HepG2 (cell line): ENCODE results near the gene ALDH1A1.
A peak's percentile ranks its signal among the peaks of the same experiment; 100 is the strongest.

Experiments
- ARNT ChIP-seq: fragments of 450-650 bp; IDR thresholded peaks from 2 replicates; pipeline ENCODE4 v1.6.1; 2017
- KLF16 ChIP-seq, 2 experiments: sonication (generic) in 1 of 2; formaldehyde crosslinking in 1 of 2; IDR thresholded peaks; 2 replicates each; pipeline versions ENCODE4 v1.6.1 to v1.8.0; 2016 to 2023; ENCODE audit warnings: missing genetic modification reagents in 2 of 2, missing compliant biosample characterization in 1 of 2
- MAX ChIP-seq: IDR thresholded peaks from 2 replicates; pipeline ENCODE4 v1.6.1; 2012; ENCODE audit warnings: inconsistent platforms
- POLR2AphosphoS5 ChIP-seq: IDR thresholded peaks from 2 replicates; pipeline ENCODE4 v1.6.1; 2012; ENCODE audit warnings: low read depth, low read length
- TAF1 ChIP-seq: sonication (generic); formaldehyde crosslinking; IDR thresholded peaks from 2 replicates; pipeline ENCODE4 v1.4.0; 2020; ENCODE audit warnings: missing genetic modification reagents
- ZNF687 ChIP-seq: sonication (generic); formaldehyde crosslinking; IDR thresholded peaks from 2 replicates; pipeline ENCODE4 v1.5.1; 2020; ENCODE audit warnings: mild to moderate bottlenecking, missing genetic modification reagents, moderate library complexity

- no peak for TF ChIP-seq POLR2AphosphoS5
- no peak for TF ChIP-seq MAX
- TF ChIP-seq TAF1 (CRISPR knock-in tag), result no peak
- no peak for TF ChIP-seq ZNF687 (CRISPR knock-in tag)
- no peak for TF ChIP-seq ARNT
- TF ChIP-seq KLF16 (CRISPR knock-in tag; IDR thresholded peaks at IDR 0.05), result peak in 1 of 2 experiments; percentile 28; a peak in 1 of 4 replicates
These were observed 27.6 kb downstream of the ALDH1A1 start for GRCh38 chr9:72925126-72925789.
